GM19043 (cell line): Measurements from ENCODE around the gene LUC7L3.

Experiments
- ATAC-seq: cut with Tn5 transposase; IDR thresholded peaks from one replicate; pipeline ENCODE4 v1.9.1; 2021; ENCODE audit warnings: low read depth; ENCODE audit not compliant: unreplicated experiment

The LUC7L3 gene

DNA sequence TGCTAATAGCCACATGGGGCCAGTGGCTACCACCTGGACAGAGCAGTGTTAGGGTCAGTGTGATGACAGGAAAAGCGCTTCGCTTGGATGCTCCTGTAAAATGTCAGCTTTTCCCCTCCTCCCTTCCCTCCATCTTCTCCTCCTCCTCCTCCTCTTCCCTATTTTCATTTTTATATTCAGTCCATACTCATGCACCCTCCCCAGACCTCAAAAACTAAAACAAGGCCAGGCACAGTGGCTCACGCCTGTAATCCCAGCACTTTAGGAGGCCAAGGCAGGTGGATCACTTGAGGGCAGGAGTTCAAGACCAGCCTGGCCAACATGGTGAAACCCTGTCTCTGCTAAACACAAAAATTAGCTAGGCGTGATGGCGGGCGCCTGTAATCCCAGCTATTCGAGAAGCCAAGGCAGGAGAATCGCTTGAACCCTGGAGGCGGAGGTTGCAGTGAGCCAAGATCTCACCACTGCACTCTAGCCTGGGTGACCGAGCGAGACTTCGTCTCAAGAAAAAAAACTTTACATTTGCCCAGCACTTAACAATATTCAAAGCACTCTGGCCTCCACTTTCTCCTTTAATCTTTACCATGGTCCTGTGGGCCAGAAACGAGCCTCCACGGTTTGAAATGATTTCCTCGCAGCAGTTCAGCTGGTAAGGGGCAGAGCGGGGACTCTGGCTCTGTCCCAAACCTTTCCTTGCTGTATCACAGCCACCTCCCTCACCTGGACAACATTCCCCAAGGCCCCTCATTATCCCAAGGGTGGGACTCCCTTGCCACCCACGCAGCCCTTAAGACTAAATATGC is 33.5 kb upstream of the LUC7L3 start:
- ATAC-seq: no peak

DNA sequence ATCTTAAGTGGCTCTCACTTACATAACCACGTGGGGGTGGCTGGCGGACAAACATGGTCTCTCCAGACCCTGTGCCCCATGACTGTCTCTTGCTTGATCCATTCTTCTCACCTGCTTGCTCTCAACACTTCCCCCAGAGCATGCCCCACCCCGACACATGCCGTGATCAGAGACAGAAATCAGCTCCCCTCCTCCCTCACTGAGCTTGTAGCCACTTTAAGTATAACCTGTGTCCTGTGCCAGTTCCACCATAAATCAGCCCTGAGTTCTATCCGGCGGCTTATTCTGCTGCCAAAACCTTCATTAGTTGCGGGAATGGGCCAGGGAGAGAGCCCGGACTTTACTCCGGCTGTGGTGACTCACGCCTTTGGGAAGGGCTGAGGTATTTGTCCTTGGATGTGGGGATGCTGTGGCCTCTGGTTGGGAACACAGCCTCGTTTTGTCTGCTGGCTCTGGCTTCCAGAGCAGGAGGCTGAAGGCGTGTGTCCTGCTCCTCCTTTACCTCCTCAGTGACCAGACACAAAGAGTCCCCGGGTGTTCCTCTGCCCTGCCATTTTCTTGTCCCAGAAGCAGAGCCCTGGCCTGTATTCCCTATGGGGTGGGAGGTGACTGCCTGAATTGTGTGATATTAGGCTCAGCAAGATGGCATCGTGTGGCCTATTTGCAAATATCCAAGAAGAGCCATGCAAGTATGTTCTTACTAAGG is 32.8 kb upstream of the LUC7L3 start:
- no peak for ATAC-seq

DNA sequence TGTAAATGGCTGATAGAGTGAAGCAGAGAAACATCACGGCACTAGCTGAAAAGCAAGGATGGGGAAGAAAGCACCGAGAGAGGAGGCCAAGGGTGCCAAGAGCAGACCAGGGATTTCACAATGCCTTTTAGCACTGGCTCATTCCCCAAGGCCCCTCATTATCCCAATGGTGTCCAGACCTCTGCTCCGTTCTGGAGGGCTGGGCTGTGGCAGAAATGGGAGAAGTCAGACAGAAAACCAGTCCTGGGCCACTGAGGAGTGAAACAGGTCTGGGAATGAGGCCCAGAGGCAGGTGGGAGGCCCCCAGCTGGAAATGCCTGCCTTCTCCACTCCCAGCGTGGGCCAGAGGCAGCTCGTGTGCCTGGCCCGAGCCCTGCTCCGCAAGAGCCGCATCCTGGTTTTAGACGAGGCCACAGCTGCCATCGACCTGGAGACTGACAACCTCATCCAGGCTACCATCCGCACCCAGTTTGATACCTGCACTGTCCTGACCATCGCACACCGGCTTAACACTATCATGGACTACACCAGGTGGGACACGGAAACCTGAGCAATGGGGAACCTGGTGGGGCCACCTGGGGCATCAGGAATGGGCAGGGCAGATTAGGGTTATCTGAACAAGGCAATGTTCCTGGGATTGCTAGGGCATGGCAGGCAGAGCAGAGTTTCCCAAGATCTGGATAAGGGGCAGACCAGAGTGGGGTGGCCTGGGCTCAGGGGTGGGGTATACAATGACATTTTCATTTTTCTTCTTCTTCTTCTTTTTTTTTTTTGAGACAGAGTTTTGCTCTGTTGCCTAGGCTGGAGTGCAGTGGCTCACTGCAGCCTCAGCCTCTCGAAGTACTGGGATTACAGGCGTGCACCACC is 32.0 kb upstream of the LUC7L3 start:
- no peak for ATAC-seq

DNA sequence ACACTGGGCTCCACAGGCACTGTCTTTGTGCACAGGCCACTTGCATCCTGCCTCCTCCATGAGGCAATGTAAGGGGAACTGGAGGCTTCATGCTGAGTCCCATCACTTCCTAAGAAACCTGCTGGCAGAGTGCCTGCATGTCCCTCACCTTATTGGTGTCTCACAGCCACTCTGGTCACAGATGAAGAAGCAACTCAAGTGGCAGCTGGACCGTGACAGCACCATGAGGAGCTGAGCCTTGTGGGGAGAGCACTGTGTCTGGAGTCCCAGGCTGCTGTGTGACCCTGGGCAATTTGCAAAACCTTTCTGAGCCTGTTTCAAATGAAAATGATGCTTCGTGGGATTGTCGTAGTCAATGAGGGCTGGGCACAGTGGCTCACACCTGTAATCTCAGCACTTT is 31.2 kb upstream of the LUC7L3 start:
- ATAC-seq: no peak

DNA sequence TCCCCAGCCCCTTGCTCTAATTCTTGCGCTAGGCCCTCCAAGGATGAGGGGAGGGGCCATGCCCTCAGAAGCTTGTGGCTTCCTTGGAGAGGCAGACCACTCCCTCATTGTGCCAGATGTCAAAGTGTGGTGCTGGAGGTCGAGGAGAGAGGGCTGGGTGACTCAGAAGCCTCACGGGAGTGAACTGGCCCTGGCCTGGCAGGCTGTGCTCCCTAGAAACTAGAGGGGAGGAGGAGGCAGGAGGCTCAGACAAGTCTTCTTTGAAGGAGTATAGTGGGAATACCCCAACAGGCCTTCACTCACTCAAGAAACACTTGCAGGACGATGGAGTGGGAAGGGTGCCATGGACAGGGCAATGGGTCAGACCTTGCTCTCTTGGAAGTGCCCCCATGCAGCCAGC is 30.2 kb upstream of the LUC7L3 start:
- ATAC-seq: no peak

DNA sequence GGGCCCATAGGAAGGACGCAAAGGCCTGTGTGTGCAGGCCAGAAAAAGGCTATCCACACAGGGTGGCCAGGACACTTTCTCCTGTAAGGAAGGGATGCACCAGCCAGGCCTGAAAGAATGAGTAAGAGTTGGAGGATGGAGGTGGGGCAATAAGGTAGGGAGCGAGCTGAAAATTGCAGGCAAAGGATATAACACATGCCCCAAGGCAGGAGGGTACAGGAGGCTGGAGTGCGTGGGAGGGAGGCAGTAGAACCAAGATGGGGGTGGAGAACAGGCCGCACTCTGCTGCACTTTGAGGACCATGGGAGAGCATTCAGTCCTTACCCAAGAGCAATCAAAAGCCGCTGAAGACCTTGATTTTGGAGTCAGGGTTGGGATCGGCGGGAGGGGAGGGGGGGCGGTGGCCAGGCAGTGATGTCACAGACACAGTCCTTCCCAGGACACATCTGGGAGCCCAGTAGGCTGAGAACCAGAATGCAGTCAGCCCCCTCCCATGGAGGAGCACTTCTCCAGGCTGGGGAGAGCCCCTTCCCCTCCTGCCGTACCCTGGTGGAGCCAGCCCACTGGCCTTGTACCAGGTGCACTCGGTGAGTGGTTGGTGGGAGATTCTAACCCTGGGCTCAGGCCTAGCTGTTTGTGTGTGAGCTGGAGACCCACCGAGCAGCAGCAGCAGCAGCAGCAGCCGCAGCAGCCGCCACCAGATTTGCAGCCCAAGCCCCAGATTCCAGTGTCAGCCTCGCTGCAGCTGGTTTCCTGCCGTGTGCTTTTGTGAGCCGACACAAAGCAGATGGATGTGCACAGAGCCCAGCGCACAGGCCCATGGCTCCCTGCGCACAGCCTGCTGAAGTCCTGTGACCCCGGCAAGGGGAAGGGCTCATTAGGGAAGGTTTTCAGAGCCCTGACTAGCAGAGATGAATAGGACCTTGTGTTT is 29.2 kb upstream of the LUC7L3 start:
- ATAC-seq: no peak

DNA sequence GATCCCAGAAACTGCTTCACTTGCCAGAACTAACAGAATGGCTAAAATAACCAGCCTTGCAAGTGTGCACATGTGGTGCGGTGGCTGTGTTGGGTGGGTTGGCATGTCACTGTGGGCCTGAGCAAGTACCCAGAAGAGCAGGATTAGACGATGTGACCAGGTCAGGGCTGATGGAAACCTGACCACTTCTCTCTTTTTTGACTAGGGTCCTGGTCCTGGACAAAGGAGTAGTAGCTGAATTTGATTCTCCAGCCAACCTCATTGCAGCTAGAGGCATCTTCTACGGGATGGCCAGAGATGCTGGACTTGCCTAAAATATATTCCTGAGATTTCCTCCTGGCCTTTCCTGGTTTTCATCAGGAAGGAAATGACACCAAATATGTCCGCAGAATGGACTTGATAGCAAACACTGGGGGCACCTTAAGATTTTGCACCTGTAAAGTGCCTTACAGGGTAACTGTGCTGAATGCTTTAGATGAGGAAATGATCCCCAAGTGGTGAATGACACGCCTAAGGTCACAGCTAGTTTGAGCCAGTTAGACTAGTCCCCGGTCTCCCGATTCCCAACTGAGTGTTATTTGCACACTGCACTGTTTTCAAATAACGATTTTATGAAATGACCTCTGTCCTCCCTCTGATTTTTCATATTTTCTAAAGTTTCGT is 28.4 kb upstream of the LUC7L3 start:
- ATAC-seq: no peak

DNA sequence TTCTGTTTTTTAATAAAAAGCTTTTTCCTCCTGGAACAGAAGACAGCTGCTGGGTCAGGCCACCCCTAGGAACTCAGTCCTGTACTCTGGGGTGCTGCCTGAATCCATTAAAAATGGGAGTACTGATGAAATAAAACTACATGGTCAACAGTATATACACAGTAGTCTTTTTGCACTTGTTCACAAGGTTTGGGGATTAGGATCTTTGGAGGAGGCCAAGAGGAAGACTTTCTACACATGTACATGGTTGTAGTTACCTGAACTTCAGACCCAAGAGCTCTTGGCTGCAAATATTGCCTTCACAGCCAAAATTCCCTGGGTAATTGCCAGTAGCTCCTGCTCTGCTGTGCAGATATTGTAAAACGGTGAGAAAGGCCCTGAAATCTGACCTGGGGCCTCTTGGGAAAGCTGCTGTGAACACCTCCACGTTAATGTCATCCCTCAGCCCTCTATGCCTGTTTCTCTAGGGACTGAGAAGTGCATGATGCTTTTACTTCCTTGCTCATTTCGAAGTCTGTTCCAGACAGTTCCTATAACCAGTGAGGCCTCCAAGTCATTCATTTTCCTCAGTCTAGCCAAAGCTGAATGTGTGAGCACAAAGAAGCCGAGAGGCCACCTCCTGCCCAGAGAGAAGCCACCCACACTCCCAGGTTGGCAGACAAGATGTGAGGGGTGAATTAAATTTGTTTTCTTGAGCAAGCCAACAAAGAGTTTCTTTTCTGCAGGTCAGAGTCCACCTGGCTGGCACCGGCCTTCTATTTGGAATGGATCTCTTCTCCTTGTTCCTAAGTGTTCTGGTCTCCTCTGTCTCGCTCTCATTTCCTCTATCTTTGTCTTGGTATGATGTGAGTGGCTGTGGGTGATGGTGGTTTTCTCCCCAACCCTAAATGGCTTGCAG is 27.6 kb upstream of the LUC7L3 start:
- ATAC-seq: no peak

DNA sequence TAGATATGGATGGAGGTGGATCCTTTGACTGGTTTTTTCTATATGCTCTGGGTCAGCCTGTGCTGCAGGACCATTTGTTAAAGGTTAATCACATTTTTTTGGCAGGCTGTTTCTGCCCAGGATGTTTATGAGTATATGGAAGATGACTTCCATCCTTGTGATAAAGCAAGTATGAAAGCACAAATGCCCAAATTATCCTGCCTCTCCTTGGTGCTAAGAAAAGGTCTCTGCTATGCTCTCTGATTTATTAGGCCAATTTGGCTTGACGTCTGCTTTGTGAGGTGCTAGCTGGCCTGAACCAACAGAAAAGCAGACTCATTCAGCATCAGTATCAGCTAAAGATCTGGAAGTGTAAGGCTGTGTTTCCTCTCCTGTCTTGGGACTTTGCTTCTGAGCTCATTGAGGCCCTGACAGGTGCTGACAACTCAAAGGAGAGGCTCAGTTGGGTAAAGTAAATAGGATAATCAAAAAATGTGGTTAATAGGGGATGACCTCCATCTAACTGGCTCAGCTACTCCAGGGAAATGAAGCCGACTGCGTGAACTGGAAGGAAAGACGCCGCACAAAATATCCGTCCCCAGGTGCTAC is 26.9 kb upstream of the LUC7L3 start:
- ATAC-seq: no peak

DNA sequence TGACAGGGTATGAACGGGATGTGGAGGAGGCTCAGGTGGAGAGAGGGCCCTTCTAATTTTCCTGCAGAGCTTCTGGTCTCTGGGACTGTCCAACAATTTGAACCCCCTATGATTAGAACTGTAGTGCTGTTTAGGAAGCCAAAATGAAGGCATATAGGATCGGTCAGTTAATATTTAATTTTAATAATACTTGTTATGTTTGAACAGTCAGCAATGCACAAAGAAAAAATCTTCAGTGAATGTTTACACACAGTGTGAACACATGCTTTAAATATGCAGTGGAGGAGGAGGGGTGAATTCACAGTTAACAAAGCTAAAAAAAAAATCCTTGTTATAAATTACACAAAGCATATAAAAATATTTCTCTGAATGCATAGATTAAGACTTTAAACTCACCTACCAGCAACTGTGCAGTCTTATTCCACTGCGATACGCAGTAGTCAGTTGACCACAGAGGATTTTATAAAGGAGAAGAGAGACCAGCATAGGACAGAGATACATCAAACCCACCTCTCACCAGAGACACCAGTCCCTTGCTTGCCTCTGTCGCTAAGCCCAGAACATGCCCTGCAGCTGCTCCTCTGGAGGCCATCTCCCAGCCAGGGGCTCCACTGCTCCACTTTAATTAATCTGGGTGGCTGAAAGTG is 26.2 kb upstream of the LUC7L3 start:
- ATAC-seq: no peak

DNA sequence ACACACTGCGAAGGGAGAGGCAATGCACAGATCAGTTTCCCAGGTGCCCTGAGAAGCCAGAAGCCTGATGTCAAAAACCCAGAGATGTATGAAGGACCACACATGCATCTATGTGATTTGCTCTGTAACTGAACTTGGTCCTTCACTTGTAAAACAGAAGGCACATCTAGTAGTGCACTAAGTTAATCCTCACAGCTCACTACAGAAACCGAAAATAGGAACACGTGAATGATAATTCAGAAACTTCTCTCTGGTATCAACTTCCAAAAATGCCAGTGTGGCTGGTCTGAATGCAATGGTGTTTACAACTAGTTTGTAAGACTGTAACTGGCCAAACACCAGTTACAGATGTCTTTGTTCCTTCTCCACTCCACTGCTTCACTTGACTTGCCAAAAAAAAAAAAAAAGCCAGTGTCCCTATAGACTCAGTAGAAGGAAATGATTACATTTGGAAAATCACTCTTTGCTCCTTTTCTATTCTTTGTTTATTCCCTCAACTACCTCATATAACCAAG is 23.0 kb upstream of the LUC7L3 start:
- no peak for ATAC-seq

DNA sequence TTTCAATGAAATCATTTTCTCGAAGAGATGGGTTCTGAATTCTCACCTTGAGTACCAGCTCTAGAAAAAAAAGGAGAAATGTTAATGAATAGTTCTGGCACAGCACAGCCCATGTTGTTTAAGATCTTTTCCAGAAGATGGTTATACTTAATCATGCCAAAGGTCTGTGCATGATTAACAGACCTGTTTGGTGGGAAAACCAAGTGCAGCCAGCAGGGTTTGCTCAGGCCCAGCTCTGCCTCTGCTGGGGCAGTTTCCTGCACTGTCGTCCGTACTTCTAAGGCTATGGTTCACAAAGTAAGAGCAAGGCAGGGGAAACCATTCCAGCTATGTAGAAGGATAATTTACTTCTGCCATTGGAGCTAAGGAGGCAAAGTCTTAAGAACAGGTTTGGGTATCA is 22.3 kb upstream of the LUC7L3 start:
- no peak for ATAC-seq

DNA sequence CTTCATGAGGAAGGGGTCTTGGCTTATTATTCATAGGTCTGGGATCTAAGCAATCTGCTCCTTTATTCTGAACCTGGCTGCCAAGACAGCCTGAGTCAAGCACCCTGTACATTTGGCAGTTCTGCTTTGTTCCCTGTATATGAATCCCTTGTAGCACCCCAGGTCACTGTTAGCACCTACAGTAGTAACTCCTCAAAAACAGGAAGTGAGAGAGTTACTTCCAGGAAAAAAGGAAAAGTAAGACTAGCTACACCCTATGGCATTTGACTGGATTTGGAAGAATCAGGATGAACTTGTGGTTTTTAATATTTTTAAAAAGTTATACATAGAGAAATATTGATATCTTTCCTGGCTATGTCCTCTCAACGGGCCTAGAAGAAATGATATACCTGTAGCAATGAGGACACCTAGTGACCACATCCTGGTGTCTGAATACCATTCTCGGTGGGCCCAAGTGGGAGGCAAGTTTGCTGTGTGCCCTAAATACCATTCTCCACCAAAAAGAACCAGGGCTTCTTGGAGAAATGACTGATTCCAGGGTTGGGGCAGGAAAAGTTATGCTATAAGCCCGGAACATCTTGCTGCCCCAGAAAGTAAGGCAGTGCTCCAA is 21.6 kb upstream of the LUC7L3 start:
- ATAC-seq: no peak

DNA sequence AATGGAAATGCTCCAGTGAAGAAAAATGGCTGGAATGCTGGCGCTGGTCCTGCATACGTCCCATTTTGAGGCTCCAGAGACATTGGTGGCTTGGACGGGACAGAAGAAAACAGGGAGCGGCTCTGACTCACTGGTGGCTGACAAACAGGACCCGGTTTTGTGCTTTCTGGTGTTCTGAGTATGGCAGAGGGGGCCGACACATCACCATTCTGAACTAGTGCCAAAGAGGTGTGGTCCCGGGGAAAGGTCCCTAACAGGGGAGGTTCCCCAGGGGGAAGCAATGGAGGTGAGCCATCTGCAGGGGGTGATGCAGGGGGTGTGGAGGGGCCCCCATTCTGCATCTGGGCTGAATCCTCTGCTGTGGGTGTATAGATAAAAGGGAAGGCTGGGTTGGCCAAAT is 20.0 kb upstream of the LUC7L3 start:
- ATAC-seq: no peak

DNA sequence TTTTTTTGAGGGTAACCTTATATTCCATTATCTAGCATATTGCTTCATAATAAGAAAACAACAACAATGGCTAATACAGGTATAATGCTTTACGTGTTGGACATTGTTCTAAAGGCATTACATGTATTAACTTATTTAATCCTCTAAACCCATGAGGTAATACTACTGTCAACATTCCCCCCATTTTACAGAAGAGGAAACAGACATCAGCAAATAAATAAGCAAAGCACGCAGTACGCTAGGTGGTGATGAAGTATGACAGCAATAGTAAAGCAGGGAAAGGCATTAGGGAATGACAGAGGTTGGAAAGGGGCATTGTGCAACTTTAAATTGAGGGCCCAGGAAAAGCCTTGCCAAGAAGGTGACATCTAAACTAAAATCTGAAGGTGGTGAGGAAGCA is 16.2 kb upstream of the LUC7L3 start:
- no peak for ATAC-seq

DNA sequence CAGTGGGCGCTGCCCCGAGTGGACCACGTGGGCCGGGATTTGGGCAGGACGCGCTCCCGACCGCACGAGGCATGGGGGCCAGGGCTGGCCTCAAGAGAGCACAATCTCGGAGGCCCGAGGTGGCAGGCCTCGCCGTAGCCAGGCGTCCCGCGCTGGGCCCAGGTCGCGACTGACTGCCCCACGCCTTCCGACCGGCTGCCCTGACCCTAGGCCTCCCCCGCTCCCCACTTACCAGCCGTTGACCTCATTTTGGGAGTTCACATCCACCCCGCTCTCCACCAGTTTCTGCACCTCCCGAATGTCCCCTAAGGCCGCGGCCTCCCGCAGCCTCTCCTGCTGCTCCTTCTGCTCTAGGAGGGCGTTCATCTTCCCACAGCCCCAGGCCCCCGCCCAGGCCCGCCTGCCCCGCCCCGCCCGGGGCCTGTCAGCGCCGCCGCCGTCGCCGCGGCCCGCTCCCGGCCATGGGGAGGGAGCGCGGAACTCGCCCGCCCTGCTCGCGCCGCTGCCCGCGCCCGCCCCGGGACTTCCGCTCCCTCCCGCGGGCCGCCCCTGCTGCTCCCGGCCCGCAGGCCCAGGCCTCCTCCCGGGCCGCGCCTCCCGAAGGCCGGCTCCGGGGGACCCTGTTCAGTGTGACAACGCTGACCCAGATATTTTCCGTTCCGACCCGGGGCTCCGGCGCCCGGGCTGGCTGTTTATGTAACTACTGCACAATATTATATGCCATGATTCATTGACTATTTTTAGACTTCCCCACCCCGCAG is 11.9 kb upstream of the LUC7L3 start, which contains the start of gene ANKRD40:
TSS of gene ANKRD40 (minus strand) at position 626 of the 761 bp plus-strand sequence. CDS start at position 366, 260 bp downstream.
- ATAC-seq: peak; percentile 64
